HepG2 (cell line): ENCODE measurements around the gene CES3. TPM values are rescaled to one million over a fixed set of nuclear protein-coding genes. Genes with fewer than 3 reads are reported as not detected.

Source experiments
- DNMT3B ChIP-seq: conservative IDR thresholded peaks from 2 replicates; pipeline ENCODE4 v1.6.1; 2016; ENCODE audit warnings: missing biosample characterization, control low read depth
- EP300 ChIP-seq, 3 experiments: sonication (generic) in 1 of 3; formaldehyde crosslinking in 1 of 3; IDR thresholded peaks; 2 replicates each; pipeline versions ENCODE4 v1.5.1 to v1.6.1; 2011 to 2020; ENCODE audit warnings: low read depth in 2 of 3, low read length in 2 of 3, borderline replicate concordance in 1 of 3, improper control_type of control experiment in 1 of 3, mild to moderate bottlenecking in 1 of 3, missing genetic modification reagents in 1 of 3, moderate library complexity in 1 of 3
- HDAC1 ChIP-seq: sonication (generic); formaldehyde crosslinking; IDR thresholded peaks from 2 replicates; pipeline ENCODE4 v1.5.1; 2020; ENCODE audit warnings: mild to moderate bottlenecking, missing genetic modification reagents
- HNRNPH1 ChIP-seq: fragments of 200-400 bp; formaldehyde crosslinking; optimal IDR thresholded peaks from 2 replicates; pipeline ENCODE3; 2017; ENCODE audit warnings: mild to moderate bottlenecking, low read depth, low read length
- MAFG ChIP-seq: sonication (generic); formaldehyde crosslinking; IDR thresholded peaks from 2 replicates; pipeline ENCODE4 v1.5.1; 2020; ENCODE audit warnings: mild to moderate bottlenecking, missing genetic modification reagents
- MYC ChIP-seq: sonication (generic); formaldehyde crosslinking; IDR thresholded peaks from 2 replicates; pipeline ENCODE4 v1.9.0; 2021; ENCODE audit warnings: missing genetic modification reagents, borderline replicate concordance
- NFE2 ChIP-seq: sonication (generic); formaldehyde crosslinking; IDR thresholded peaks from 2 replicates; pipeline ENCODE4 v1.4.0; 2020; ENCODE audit warnings: missing genetic modification reagents
- PHF5A ChIP-seq: IDR thresholded peaks from one replicate; pipeline ENCODE4 v1.6.1; 2018; ENCODE audit warnings: low read depth, missing genetic modification reagents; ENCODE audit not compliant: unreplicated experiment
- POGZ ChIP-seq: sonication (generic); formaldehyde crosslinking; IDR thresholded peaks from 2 replicates; pipeline ENCODE4 v1.4.0; 2020; ENCODE audit warnings: mild to moderate bottlenecking, missing genetic modification reagents
- PTBP1 ChIP-seq: fragments of 200-400 bp; formaldehyde crosslinking; IDR thresholded peaks from 2 replicates; pipeline ENCODE4 v1.6.1; 2018; ENCODE audit warnings: low read length, low read depth; ENCODE audit not compliant: poor library complexity, severe bottlenecking
- RFX5 ChIP-seq: IDR thresholded peaks from 2 replicates; pipeline ENCODE4 v1.6.1; 2011; ENCODE audit warnings: low read depth, low read length, improper control_type of control experiment
- SRSF9 ChIP-seq: fragments of 200-400 bp; formaldehyde crosslinking; IDR thresholded peaks from 2 replicates; pipeline ENCODE4 v1.6.1; 2018; ENCODE audit warnings: borderline replicate concordance, mild to moderate bottlenecking, low read depth, low read length; ENCODE audit not compliant: insufficient read depth, poor library complexity, severe bottlenecking
- ZBTB2 ChIP-seq: sonication (generic); formaldehyde crosslinking; IDR thresholded peaks from 2 replicates; pipeline ENCODE4 v1.8.0; 2022; ENCODE audit warnings: low read depth, missing genetic modification reagents
- ZFAT ChIP-seq: sonication (generic); formaldehyde crosslinking; conservative IDR thresholded peaks from 2 replicates; pipeline ENCODE4 v1.8.1; 2023; ENCODE audit warnings: missing genetic modification reagents, inconsistent platforms
- ZFP41 ChIP-seq: sonication (generic); formaldehyde crosslinking; IDR thresholded peaks from 2 replicates; pipeline ENCODE4 v1.4.0; 2020; ENCODE audit warnings: mild to moderate bottlenecking, missing genetic modification reagents, borderline replicate concordance
- ZNF281 ChIP-seq: sonication (generic); formaldehyde crosslinking; IDR thresholded peaks from 2 replicates; pipeline ENCODE4 v1.4.0; 2020; ENCODE audit warnings: missing genetic modification reagents, borderline replicate concordance
- ZNF441 ChIP-seq: sonication (generic); formaldehyde crosslinking; IDR thresholded peaks from 2 replicates; pipeline ENCODE4 v1.7.0; 2021; ENCODE audit warnings: missing genetic modification reagents, borderline replicate concordance
- ZNF782 ChIP-seq: sonication (generic); formaldehyde crosslinking; IDR thresholded peaks from 2 replicates; pipeline ENCODE4 v1.4.0; 2020; ENCODE audit warnings: missing genetic modification reagents, mild to moderate bottlenecking, borderline replicate concordance
- ZSCAN21 ChIP-seq: sonication (generic); formaldehyde crosslinking; IDR thresholded peaks from 2 replicates; pipeline ENCODE4 v1.8.0; 2022; ENCODE audit warnings: mild to moderate bottlenecking, missing genetic modification reagents, moderate library complexity, borderline replicate concordance
- polyA plus RNA-seq, 8 experiments: library from polyadenylated mRNA; depleted of rRNA in 3 of 8; stranded (reverse) in 7 of 8; unstranded in 1 of 8; fragments of >200 nt; fragmentation: Illumina TruSeq in 4 of 8; extraction: Trizol in 4 of 8; gene quantifications; 2 replicates each; pipeline versions ENCODE4 v1.2.1 to v1.2.3, GENCODE V29; 2011 to 2016; ENCODE audit warnings: low read depth in 4 of 8, missing spikeins in 1 of 8, mixed read lengths in 1 of 8; ENCODE audit not compliant: insufficient read depth in 1 of 8
- total RNA-seq, 5 experiments: library from RNA; depleted of rRNA; stranded (reverse); fragments of >200 nt; fragmentation: Illumina TruSeq; extraction: Trizol; gene quantifications; 2 replicates each; pipeline ENCODE4 v1.2.3, GENCODE V29; 2016; ENCODE audit warnings: low read depth in 1 of 5
- TF ChIP-seq, protein P1 (sequence below): sonication (generic); formaldehyde crosslinking; IDR thresholded peaks from 2 replicates; pipeline ENCODE4 v1.4.0; 2020; ENCODE audit warnings: missing genetic modification reagents, borderline replicate concordance

CES3 gene
- total and polyA plus RNA-seq, 2 of the 13 experiments (the other 11 are each of a cell fraction or from before 2014, with no cell fraction given), result 6.6 to 17.4 TPM

- TF ChIP-seq SRSF9 (no peak), ZFAT (no peak), MAFG (no peak), ZBTB2 (CRISPR knock-in tag) (no peak), MYC (CRISPR knock-in tag) (no peak; the same call in 1 of the 2 replicates), POGZ (CRISPR knock-in tag) (no peak), RFX5 (0 out of 2 replicates have a peak, but pooled peaks have one; percentile 10), ZSCAN21 (CRISPR knock-in tag) (peak; percentile 57; the same call in 1 of the 2 replicates), DNMT3B (no peak), PTBP1 (no peak), ZNF441 (no peak), ZFP41 (CRISPR knock-in tag) (no peak; the same call in 1 of the 2 replicates), PHF5A (peak; percentile 64), ZNF281 (CRISPR knock-in tag) (no peak), ZNF782 (peak; percentile 72; the same call in 1 of the 2 replicates), NFE2 (CRISPR knock-in tag) (no peak), HNRNPH1 (no peak), EP300 (IDR thresholded peaks at IDR 0.05; ENCODE audit: low read depth in 2 of 2, low read length in 2 of 2) (no peak), EP300 (CRISPR knock-in tag; IDR thresholded peaks at IDR 0.05; ENCODE audit: borderline replicate concordance) (no peak), HDAC1 (CRISPR knock-in tag) (peak; percentile 54; the same call in 1 of the 2 replicates)
- TF ChIP-seq, protein P1, sequence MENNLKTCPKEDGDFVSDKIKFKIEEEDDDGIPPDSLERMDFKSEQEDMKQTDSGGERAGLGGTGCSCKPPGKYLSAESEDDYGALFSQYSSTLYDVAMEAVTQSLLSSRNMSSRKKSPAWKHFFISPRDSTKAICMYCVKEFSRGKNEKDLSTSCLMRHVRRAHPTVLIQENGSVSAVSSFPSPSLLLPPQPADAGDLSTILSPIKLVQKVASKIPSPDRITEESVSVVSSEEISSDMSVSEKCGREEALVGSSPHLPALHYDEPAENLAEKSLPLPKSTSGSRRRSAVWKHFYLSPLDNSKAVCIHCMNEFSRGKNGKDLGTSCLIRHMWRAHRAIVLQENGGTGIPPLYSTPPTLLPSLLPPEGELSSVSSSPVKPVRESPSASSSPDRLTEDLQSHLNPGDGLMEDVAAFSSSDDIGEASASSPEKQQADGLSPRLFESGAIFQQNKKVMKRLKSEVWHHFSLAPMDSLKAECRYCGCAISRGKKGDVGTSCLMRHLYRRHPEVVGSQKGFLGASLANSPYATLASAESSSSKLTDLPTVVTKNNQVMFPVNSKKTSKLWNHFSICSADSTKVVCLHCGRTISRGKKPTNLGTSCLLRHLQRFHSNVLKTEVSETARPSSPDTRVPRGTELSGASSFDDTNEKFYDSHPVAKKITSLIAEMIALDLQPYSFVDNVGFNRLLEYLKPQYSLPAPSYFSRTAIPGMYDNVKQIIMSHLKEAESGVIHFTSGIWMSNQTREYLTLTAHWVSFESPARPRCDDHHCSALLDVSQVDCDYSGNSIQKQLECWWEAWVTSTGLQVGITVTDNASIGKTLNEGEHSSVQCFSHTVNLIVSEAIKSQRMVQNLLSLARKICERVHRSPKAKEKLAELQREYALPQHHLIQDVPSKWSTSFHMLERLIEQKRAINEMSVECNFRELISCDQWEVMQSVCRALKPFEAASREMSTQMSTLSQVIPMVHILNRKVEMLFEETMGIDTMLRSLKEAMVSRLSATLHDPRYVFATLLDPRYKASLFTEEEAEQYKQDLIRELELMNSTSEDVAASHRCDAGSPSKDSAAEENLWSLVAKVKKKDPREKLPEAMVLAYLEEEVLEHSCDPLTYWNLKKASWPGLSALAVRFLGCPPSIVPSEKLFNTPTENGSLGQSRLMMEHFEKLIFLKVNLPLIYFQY, result 0 out of 2 replicates have a peak, but pooled peaks have one; percentile 58
Observed at GRCh38 chr16:66977341-66978113, 16.5 kb downstream of the CES3 start (continued).
